CD8-positive, alpha-beta memory T cell (primary cell): ENCODE results near the gene AGBL3. TPM values are rescaled to one million over a fixed set of nuclear protein-coding genes. Genes with fewer than 3 reads are reported as not detected.

Experiments
- CTCF ChIA-PET: fragments of 350-600 bp; sonication (Branson Sonifier 250); formaldehyde crosslinking; loops from one replicate; lab custom pipeline; 2021; ENCODE audit warnings: antibody characterized with exemption; lab: Charles Lee
- POLR2A ChIA-PET: fragments of 350-600 bp; sonication (Branson Sonifier 250); formaldehyde crosslinking; loops from one replicate; lab custom pipeline; 2021; ENCODE audit warnings: antibody characterized with exemption; lab: Charles Lee
- DNase-seq, 5 donors: peaks; one replicate each; pipeline versions ENCODE4 v3.0.0 to v3.0.0-alpha.2; 2020 to 2022; ENCODE audit warnings: mixed read lengths in 1 of 5
- H3K27ac ChIP-seq: one replicate; pipeline ENCODE4 v1.7.0; 2013; ENCODE audit warnings: low read depth, mild to moderate bottlenecking, low read length, moderate library complexity
- H3K27me3 ChIP-seq: 2 replicates; pipeline ENCODE4 v1.7.0; 2013; ENCODE audit warnings: low read length, mild to moderate bottlenecking; ENCODE audit not compliant: insufficient read depth, poor library complexity, severe bottlenecking
- H3K36me3 ChIP-seq: 2 replicates; pipeline ENCODE4 v1.7.0; 2013; ENCODE audit warnings: mild to moderate bottlenecking, low read length, moderate library complexity; ENCODE audit not compliant: insufficient read depth
- H3K4me1 ChIP-seq: 2 replicates; pipeline ENCODE4 v1.7.0; 2013; ENCODE audit warnings: mild to moderate bottlenecking, low read length, moderate library complexity; ENCODE audit not compliant: insufficient read depth
- H3K4me3 ChIP-seq: 2 replicates; pipeline ENCODE4 v1.7.0; 2013; ENCODE audit warnings: mild to moderate bottlenecking, low read length
- H3K9me3 ChIP-seq: 2 replicates; pipeline ENCODE4 v1.7.0; 2013; ENCODE audit warnings: mild to moderate bottlenecking, low read length
- H3K27ac Mint-ChIP-seq, 8 donors: one replicate each; pipeline ENCODE4 v1.8.0; 2020 to 2021; ENCODE audit warnings: mixed read lengths in 8 of 8, mild to moderate bottlenecking in 6 of 8, inconsistent platforms in 3 of 8, moderate library complexity in 3 of 8
- H3K27me3 Mint-ChIP-seq, 2 donors: one replicate each; pipeline ENCODE4 v1.8.0; 2020 to 2021; ENCODE audit warnings: mixed read lengths in 2 of 2, mild to moderate bottlenecking in 1 of 2, moderate library complexity in 1 of 2
- H3K36me3 Mint-ChIP-seq, 3 donors: one replicate each; pipeline ENCODE4 v1.8.0; 2020 to 2021; ENCODE audit warnings: mixed read lengths in 3 of 3, inconsistent platforms in 1 of 3, mild to moderate bottlenecking in 1 of 3
- H3K4me1 Mint-ChIP-seq, 3 donors: one replicate each; pipeline ENCODE4 v1.8.0; 2020 to 2021; ENCODE audit warnings: mixed read lengths in 3 of 3, inconsistent platforms in 1 of 3, mild to moderate bottlenecking in 1 of 3
- H3K4me3 Mint-ChIP-seq, 7 donors: one replicate each; pipeline ENCODE4 v1.8.0; 2020 to 2021; ENCODE audit warnings: mixed read lengths in 7 of 7, mild to moderate bottlenecking in 6 of 7, moderate library complexity in 4 of 7, inconsistent platforms in 2 of 7
- H3K9me3 Mint-ChIP-seq, 5 donors: one replicate each; pipeline ENCODE4 v1.8.0; 2020 to 2022; ENCODE audit warnings: mixed read lengths in 5 of 5, mild to moderate bottlenecking in 3 of 5, moderate library complexity in 2 of 5, inconsistent platforms in 1 of 5
- polyA plus RNA-seq: library from polyadenylated mRNA; unstranded; fragments of 300-500 nt; fragmentation: Illumina TruSeq; gene quantifications from one replicate; pipeline ENCODE4 v1.2.3, GENCODE V29; 2021
- total RNA-seq, 2 experiments: library from RNA; stranded (reverse); gene quantifications; one replicate each; pipeline ENCODE4 v1.2.3, GENCODE V29; 2021

Gene AGBL3
- total and polyA plus RNA-seq, 3 experiments from 2014 or later = 0.10 to 3.2 (median 2.5) TPM

DNA sequence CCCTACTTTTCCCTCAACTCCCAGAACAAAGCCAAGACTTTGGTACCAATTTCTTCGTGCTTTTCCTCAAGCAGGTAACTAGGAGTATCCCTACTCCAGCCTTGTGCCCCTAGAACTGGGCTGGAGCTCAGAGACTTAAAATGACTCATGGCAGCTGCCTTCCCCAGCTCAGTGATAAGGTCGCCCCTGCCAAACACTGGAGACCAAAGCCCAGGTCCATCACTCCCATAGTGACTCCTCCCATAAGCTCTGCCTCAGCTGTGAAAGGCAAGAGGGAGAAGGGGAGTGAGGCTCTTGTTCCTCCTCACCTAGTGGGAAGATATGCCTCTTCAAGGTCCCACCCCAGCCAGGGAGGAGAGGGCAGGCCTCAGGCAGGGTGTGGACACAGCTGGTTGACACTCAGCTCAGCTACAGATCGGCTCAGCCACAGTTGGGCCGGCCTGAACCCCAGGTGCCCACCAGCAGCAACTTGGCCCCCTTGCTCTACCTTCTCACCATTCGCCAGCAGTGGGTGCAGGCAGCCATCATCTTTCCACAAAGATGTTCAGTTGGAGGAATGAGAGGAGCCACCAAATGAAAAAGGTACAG lies 198.0 kb downstream of the AGBL3 start:
- Histone ChIP-seq H3K9me3 (peaks cover 20% of the 10 kb centered on the region), H3K36me3 (peaks cover 14% of the 10 kb centered on the region), H3K27ac (no peak overlapping the region), H3K27me3 (no peaks in the 10 kb centered on the region), H3K4me1 (no peaks in the 10 kb centered on the region), H3K4me3 (no peak overlapping the region)
- Mint-ChIP-seq H3K36me3 (peaks cover 35 to 80% (median 55%) of the 10 kb centered on the region in 3 donors), H3K9me3 (peaks cover 27 to 38% (median 32%) of the 10 kb centered on the region in 5 donors), H3K4me3 (no peak overlapping the region), H3K27ac (no peak overlapping the region), H3K27me3 (peaks cover 0 to 1% of the 10 kb centered on the region in 2 donors), H3K4me1 (no peaks in the 10 kb centered on the region)
- POLR2A ChIA-PET = no interaction called here
- DNase-seq = no peak
- CTCF ChIA-PET = no interaction called here

Other genes with a start within 250 kb of the AGBL3 start
- 1 to 10 TPM; 3.1 to 3.3 TPM for gene CALD1, start 206.9 kb upstream of the AGBL3 start, total RNA-seq
- gene CALD1, start 206.9 kb upstream of the AGBL3 start, polyA plus RNA-seq = not detected
- 1 to 10 TPM; 6.6 to 7.0 TPM for gene TMEM140, start 161.6 kb downstream of the AGBL3 start, total RNA-seq
- 34.4 TPM for gene TMEM140, start 161.6 kb downstream of the AGBL3 start, polyA plus RNA-seq
- gene CYREN, start 184.2 kb downstream of the AGBL3 start, total RNA-seq = 10 to 100 TPM; 77.2 to 79.9 TPM
- gene CYREN, start 184.2 kb downstream of the AGBL3 start, polyA plus RNA-seq = 45.4 TPM
- 10 to 100 TPM; 25.1 to 27.7 TPM for gene WDR91, start 225.0 kb downstream of the AGBL3 start, total RNA-seq
- gene WDR91, start 225.0 kb downstream of the AGBL3 start, polyA plus RNA-seq = 5.7 TPM
- not detected for gene STRA8, start 247.3 kb downstream of the AGBL3 start, total RNA-seq
- not detected for gene STRA8, start 247.3 kb downstream of the AGBL3 start, polyA plus RNA-seq